Renal cortex interstitium (tissue), 15 donors: ENCODE results near the gene ZNF568. TPM values are rescaled to one million over a fixed set of nuclear protein-coding genes. Genes with fewer than 3 reads are reported as not detected.
A peak's percentile ranks its signal among the peaks of the same experiment; 100 is the strongest.

Experiments used
- DNase-seq, 11 donors: peaks; one replicate each; pipeline ENCODE4 v3.0.0-alpha.2; 2013; ENCODE audit warnings: low read depth in 9 of 11, low spot score in 4 of 11; ENCODE audit errors: extremely low read depth in 1 of 11
- long read RNA-seq, 16 experiments: transcript quantifications; one replicate each; lab custom pipeline, GENCODE V29; 2026
- polyA plus RNA-seq, 3 donors: library from polyadenylated mRNA; unstranded; fragments of 120-200 nt; gene quantifications; one replicate each; pipeline ENCODE4 v1.2.1, GENCODE V29; 2013; ENCODE audit not compliant: insufficient read length in 3 of 3

The ZNF568 gene
- polyA plus RNA-seq: 10 to 100 TPM; 23.8 to 26.1 (median 23.8) TPM
- long read RNA-seq, donor 1, partial matches to known transcripts: 0 of 2 reads
- long read RNA-seq, donor 1, other reads (novel, unspliced or antisense): 0 of 2 reads
- long read RNA-seq, donor 2, partial matches to known transcripts: 0 of 2 reads
- long read RNA-seq, donor 2, other reads (novel, unspliced or antisense): 0 of 2 reads
- long read RNA-seq, donor 3, partial matches to known transcripts: 0 of 5 reads
- long read RNA-seq, donor 3, other reads (novel, unspliced or antisense): 0 of 5 reads
- long read RNA-seq, donor 4, partial matches to known transcripts: 0 of 3 reads
- long read RNA-seq, donor 4, other reads (novel, unspliced or antisense): 0 of 3 reads
- long read RNA-seq, donor 5, transcript ZNF568-201 (7 exons, 2,441 nt): major isoform, 6 of 10 reads
- long read RNA-seq, donor 5, partial matches to known transcripts: 0 of 10 reads
- long read RNA-seq, donor 5, other reads (novel, unspliced or antisense): 0 of 10 reads
- long read RNA-seq, donor 6, partial matches to known transcripts: 0 of 4 reads
- long read RNA-seq, donor 6, other reads (novel, unspliced or antisense): 0 of 4 reads
- long read RNA-seq, donor 7, transcript ZNF568-208 (3 exons, 1,902 nt): major isoform, 7 of 10 reads
- long read RNA-seq, donor 7, partial matches to known transcripts: 0 of 10 reads
- long read RNA-seq, donor 7, other reads (novel, unspliced or antisense): 0 of 10 reads
- long read RNA-seq, donor 8, partial matches to known transcripts: 0 of 6 reads
- long read RNA-seq, donor 8, other reads (novel, unspliced or antisense): 0 of 6 reads
- long read RNA-seq, donor 9, partial matches to known transcripts: 0 of 3 reads
- long read RNA-seq, donor 9, other reads (novel, unspliced or antisense): 0 of 3 reads
- long read RNA-seq, donor 10, partial matches to known transcripts: 0 of 4 reads
- long read RNA-seq, donor 10, other reads (novel, unspliced or antisense): 0 of 4 reads
- long read RNA-seq, donor 11, transcript ZNF568-208 (3 exons, 1,902 nt): major isoform, 8 of 13 reads
- long read RNA-seq, donor 11, partial matches to known transcripts: 0 of 13 reads
- long read RNA-seq, donor 11, other reads (novel, unspliced or antisense): 0 of 13 reads
- long read RNA-seq, donor 12: 0 reads
- long read RNA-seq, donor 13, partial matches to known transcripts: 0 of 9 reads
- long read RNA-seq, donor 13, other reads (novel, unspliced or antisense): 0 of 9 reads
- long read RNA-seq, donor 14, partial matches to known transcripts: 0 of 6 reads
- long read RNA-seq, donor 14, other reads (novel, unspliced or antisense): 0 of 6 reads
- long read RNA-seq, donor 15, partial matches to known transcripts: 0 of 3 reads
- long read RNA-seq, donor 15, other reads (novel, unspliced or antisense): 0 of 3 reads
- long read RNA-seq, donor 16, transcript ZNF568-208 (3 exons, 1,902 nt): major isoform, 9 of 17 reads
- long read RNA-seq, donor 16, partial matches to known transcripts: 0 of 17 reads
- long read RNA-seq, donor 16, other reads (novel, unspliced or antisense): 0 of 17 reads

DNA sequence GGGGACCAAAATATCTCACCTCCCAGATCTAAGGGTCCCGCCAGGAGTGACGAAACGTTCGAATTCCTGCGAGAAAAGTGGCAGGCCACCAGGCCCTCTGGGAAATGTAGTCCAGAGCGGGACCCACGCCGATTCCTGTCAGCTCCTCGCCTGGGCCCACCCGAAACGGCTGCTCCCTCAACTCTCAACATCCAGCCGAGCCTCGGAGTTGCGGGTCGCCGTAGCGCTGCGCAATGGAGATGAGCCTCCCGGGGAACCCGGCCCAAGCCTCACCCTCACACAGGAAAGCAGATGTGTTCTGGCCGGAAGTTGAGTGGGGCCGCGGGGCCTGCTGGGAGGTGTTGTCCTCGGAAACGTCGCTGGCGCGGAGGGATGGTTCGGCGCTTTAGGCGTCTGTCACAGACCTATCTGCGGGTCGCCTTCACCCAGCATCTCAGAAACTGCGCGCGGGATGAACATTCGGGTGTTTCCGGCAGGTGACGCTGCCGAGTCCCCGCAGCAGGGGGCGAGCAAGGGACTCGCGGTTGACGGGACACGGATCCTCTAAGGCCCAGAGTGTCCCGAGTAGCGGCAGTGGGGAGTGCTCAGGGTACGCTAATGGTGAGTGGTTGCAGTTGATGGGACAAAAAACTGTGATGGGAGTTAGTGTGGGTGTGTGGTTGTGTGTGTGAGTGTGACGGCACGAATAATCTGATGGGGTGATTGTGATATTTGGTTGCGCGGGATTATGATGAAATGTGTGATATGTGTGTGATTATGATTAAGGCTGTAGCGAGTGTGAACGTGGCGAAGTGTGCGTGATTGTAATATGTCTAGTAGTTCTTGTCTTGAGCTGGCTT, at the start of gene ZNF568, which contains the start of gene ZNF829:
Gene ZNF568, plus strand, starts transcription at position 341 of the 839 bp plus-strand sequence. CDS start 6,439 bp downstream, outside the sequence.
Gene ZNF829, minus strand, starts transcription at position 300 of the 839 bp plus-strand sequence. CDS start 1,124 bp downstream, outside the sequence.
- DNase-seq: peak; percentile 78 to 89 (median 86)

DNA sequence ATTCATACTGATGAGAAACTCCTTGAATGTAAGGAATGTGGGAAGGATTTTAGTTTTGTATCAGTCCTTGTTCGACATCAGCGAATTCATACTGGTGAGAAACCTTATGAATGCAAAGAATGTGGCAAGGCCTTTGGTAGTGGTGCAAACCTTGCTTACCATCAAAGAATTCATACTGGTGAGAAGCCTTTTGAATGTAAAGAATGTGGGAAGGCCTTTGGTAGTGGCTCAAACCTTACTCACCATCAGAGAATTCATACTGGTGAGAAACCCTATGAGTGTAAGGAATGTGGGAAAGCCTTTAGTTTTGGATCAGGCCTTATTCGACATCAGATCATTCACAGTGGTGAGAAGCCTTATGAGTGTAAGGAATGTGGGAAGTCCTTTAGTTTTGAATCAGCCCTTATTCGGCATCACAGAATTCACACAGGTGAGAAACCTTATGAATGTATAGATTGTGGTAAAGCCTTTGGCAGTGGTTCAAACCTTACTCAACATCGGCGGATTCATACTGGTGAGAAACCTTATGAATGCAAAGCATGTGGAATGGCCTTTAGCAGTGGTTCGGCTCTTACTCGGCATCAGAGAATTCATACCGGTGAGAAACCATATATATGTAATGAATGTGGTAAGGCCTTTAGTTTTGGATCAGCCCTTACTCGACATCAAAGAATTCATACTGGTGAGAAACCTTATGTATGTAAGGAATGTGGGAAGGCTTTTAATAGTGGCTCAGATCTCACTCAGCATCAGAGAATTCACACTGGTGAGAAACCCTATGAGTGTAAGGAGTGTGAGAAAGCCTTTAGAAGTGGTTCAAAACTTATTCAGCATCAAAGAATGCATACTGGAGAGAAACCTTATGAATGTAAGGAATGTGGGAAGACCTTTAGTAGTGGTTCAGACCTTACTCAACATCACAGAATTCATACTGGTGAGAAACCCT, 38.9 kb upstream of the ZNF568 start:
- no peak for DNase-seq

- DNase-seq: no peak
These were observed 24.3 kb upstream of the ZNF568 start for GRCh38 chr19:36891768-36892357.

- DNase-seq: no peak
These were observed 21.2 kb upstream of the ZNF568 start for GRCh38 chr19:36894849-36895383.

GRCh38 chr19:36898422-36898821, 17.7 kb upstream of the ZNF568 start:
- DNase-seq: no peak

- DNase-seq: peak in 3 of 11 donors; percentile 12 to 13 (median 12)
These were observed 859 bp downstream of the ZNF568 start for GRCh38 chr19:36916991-36917390.

DNA sequence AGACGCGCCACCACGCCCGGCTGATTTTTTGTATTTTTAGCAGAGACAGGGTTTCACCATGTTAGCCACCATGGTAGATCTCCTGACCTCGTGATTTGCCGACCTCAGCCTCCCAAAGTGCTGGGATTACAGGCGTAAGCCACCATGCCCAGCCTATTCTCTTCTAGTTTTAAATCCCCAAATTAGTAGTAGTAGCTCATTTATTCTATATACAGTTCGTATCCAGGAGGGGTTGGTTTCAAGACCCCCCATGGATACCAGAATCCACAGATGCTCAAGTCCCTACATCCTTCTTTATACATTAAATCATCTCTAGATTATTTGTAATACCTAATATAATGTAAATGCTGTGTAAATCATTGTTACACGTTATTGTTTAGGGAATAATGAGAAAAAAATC, 2.0 kb downstream of the ZNF568 start:
- no peak for DNase-seq

DNA sequence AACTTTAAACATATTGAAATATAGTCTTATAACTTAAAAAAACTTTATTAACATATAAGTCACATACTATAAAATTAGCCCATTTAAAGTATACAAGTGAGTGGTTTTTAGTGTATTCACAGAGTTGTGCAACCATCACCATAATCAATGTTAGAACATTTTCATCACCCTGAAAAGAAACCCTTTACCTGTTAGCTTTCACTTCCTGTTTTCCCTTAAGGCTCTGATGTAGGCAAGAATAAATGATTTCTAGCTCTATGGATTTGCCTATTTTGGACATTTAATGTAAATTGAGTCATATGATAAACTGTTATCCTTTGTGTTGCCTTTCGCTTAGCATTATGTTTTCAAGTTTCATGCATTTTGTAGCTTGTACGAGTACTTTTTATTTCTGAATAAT, 15.6 kb downstream of the ZNF568 start:
- no peak for DNase-seq

DNA sequence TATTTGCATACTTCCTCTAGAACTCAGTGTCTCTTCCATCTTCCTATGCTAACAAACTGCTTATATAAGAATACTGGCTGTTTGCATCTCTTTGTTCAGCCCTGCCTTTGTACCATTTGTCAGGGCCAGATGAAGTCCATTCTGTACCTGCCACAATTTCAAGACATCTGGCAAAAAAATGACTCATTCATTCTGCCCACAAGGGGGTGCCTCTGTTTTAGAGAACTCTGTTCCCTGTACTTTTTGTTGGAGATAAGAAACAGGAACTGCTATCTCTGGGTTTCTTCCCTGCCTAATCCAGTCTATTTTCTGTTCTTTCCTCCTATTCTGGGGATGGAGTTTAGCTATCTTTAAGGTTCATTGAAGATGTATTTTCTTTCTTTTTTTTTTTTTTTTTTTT, 23.0 kb downstream of the ZNF568 start:
- DNase-seq: peak in 2 of 11 donors; percentile 6 to 12

DNA sequence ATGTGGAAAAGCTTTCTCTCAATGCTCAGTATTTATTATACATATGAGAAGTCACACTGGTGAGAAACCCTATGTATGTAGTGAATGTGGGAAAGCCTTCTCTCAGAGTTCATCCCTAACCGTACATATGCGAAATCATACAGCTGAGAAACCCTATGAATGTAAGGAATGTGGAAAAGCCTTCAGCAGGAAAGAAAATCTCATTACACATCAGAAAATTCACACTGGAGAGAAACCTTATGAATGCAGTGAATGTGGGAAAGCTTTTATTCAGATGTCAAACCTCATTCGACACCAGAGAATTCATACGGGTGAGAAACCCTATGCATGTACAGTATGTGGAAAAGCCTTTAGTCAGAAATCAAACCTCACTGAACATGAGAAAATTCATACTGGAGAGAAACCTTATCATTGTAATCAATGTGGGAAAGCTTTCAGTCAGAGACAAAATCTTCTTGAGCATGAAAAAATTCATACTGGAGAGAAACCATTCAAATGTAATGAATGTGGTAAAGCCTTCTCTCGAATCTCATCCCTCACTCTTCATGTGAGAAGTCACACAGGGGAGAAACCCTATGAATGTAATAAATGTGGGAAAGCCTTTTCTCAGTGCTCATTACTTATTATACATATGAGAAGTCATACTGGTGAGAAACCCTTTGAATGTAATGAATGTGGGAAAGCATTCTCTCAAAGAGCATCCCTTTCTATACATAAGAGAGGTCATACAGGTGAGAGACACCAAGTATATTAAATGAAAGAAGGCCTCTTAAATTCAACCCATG, 34.4 kb downstream of the ZNF568 start:
- DNase-seq: no peak

DNA sequence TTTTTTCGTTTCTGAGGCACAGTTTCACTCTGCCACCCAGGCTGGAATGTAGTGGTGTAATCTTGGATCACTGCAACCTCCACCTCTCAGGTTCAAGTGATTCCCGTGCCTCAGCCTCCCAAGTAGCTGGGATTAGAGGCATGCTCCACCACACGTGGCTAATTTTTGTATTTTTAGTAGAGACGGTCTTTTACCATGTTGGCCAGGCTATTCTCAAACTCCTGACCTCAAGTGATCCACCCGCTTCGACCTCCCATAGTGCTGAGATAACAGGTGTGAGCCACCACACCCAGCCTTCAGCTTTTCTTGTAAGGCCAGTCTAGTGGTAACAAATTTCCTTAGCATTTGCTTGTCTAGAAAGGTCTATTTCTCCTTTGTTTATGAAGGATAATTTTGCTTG, 46.2 kb downstream of the ZNF568 start:
- DNase-seq: no peak

DNA sequence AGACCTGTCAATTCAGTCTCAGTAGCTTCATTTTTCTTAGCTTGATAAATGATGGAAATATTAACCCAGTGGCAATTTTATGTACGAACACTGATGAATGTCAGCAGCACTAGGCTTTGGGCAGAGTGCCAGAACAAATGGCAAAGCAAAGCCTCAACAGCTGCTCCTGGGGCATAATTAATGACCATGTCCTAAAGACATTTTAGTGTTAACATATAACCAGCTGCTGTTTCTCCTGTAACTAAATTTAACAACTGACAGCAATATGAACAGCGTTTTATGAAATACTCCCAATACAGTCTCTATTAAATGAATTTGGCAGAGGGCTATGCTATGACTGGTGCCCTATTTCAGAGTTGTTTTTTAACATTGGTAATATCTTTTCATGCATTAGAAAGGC, 47.1 kb downstream of the ZNF568 start:
- DNase-seq: peak in 3 of 11 donors; percentile 13 to 60 (median 25)

DNA sequence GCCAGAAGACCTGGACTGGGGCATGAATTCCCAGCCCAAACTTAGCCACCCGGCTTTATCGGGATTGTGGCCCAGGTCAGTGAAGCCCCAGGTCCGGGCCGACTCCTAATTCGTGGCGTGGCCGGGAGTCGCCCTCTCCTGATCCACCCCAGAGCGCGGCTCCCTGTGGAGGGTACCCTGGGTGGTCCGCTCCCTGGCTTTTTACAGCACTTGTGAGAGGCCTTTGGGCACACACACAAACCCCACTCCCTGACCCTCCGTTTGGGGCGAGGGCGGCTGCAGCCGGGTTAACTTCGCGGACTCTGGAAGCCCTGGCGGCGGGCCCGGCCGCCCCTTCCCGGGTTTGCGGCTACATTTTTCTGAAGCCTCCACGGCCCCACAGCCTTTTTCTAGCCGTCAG, 56.4 kb downstream of the ZNF568 start:
- peak in 2 of 11 donors; percentile 2 to 44 for DNase-seq

GRCh38 chr19:36973021-36973843, 57.1 kb downstream of the ZNF568 start:
- peak; percentile 70 to 88 (median 80) for DNase-seq
